OCI-LY1 (cell line): ENCODE data around the gene UNC5B.

Experiments used
- EZH2 ChIP-seq: fragments of 200-600 bp; sonication (generic), shearing (Covaris generic); IDR thresholded peaks from 2 replicates; pipeline ENCODE4 v1.8.0; 2017; ENCODE audit warnings: borderline replicate concordance, mixed run types, mild to moderate bottlenecking, antibody characterized with exemption, low read length, moderate library complexity, mixed read lengths
- TF ChIP-seq, protein P1 (sequence below): fragments of 200-600 bp; sonication (generic), shearing (Covaris generic); IDR thresholded peaks from 2 replicates; pipeline ENCODE4 v1.5.1; 2017; ENCODE audit warnings: mild to moderate bottlenecking, antibody characterized with exemption, low read length, moderate library complexity, mixed read lengths

DNA sequence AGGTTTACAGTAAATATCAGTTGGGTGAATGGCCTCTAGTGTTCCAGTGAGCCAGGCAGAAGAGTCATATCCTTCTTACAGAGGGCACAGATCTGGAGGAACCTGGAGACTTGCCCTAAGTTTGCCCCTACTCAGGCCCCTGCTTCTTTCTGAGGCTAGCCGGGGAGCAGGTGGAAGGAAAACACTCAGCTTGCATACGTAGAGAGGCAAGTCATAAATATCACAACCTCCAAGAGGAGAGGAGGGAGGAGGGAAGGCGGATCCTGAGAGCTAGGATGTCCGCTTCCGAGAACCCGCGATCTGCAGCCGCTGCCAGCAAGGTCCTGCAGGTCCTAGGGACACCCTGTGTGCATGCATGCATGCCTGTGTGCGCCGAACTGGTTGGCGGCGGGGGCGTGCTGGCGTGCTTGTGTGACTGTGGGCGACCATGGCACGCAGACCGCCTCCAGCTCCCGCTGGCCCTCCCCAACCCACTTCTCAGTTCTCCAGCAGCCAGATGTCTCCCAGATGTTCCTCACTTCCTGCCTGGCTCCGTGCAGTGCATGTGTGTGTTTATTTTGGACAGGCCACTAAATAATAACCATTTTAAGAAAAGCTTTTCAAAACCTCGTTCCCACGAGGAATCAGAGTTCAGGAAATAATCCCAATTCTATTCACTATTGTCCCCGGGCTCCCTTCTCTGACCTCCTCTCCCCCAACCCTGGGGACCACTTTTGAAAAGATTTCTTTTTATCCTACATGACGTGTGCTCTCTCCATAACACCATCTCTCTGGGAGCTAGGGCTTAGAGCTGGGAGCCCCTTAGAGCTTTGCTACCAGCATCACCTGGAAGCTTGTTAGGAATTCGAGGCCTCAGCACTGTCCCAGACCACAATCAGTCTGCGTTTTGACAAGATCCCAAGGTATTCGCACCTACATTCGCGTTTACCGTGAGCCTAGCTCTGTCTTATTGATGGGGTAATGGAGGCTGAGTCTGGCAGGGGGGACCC lies 32.4 kb downstream of the UNC5B start:
- TF ChIP-seq, protein P1, sequence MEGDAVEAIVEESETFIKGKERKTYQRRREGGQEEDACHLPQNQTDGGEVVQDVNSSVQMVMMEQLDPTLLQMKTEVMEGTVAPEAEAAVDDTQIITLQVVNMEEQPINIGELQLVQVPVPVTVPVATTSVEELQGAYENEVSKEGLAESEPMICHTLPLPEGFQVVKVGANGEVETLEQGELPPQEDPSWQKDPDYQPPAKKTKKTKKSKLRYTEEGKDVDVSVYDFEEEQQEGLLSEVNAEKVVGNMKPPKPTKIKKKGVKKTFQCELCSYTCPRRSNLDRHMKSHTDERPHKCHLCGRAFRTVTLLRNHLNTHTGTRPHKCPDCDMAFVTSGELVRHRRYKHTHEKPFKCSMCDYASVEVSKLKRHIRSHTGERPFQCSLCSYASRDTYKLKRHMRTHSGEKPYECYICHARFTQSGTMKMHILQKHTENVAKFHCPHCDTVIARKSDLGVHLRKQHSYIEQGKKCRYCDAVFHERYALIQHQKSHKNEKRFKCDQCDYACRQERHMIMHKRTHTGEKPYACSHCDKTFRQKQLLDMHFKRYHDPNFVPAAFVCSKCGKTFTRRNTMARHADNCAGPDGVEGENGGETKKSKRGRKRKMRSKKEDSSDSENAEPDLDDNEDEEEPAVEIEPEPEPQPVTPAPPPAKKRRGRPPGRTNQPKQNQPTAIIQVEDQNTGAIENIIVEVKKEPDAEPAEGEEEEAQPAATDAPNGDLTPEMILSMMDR, result no peak
- TF ChIP-seq EZH2, result no peak
